Uterus (tissue), 4 donors: ENCODE measurements around the gene MXD4. TPM values are rescaled to one million over a fixed set of nuclear protein-coding genes. Genes with fewer than 3 reads are reported as not detected.
A peak's percentile ranks its signal among the peaks of the same experiment; 100 is the strongest.

ENCODE experiments used
- DNase-seq, 2 donors: peaks; one replicate each; pipeline ENCODE4 v3.0.0-alpha.2; 2019 to 2020
- H3K27ac ChIP-seq, 2 donors: fragments of 200-600 bp; sonication (generic); 1 replicate in 1 of 2; 2 replicates in 1 of 2; pipeline ENCODE4 v1.5.1; 2016 to 2018
- H3K27me3 ChIP-seq, 2 donors: fragments of 200-600 bp; sonication (generic); one replicate each; pipeline ENCODE4 v1.5.1; 2018 to 2019; ENCODE audit warnings: control low read depth in 1 of 2
- H3K36me3 ChIP-seq, 2 donors: fragments of 200-600 bp; sonication (generic); one replicate each; pipeline ENCODE4 v1.5.1; 2019; ENCODE audit warnings: control low read depth in 1 of 2
- H3K4me1 ChIP-seq, 2 donors: fragments of 200-600 bp; sonication (generic); one replicate each; pipeline ENCODE4 v1.5.1; 2018 to 2019; ENCODE audit warnings: control low read depth in 1 of 2
- H3K4me3 ChIP-seq, 2 donors: fragments of 200-600 bp; sonication (generic); 1 replicate in 1 of 2; 2 replicates in 1 of 2; pipeline ENCODE4 v1.5.1; 2018 to 2019; ENCODE audit warnings: mild to moderate bottlenecking in 1 of 2
- H3K9me3 ChIP-seq, 2 donors: fragments of 200-600 bp; sonication (generic); one replicate each; pipeline ENCODE4 v1.5.1; 2019; ENCODE audit warnings: control low read depth in 1 of 2
- POLR2A ChIP-seq, 2 donors: fragments of 450-650 bp; IDR thresholded peaks; one replicate each; pipeline ENCODE4 v1.6.1; 2016; ENCODE audit warnings: antibody characterized with exemption in 2 of 2, mild to moderate bottlenecking in 1 of 2, moderate library complexity in 1 of 2
- intact Hi-C: fragments of 100-400 bp; cut with DNase I; formaldehyde crosslinking; loops from one replicate; pipeline ENCODE4 v1.15.1; 2023; ENCODE audit warnings: low total_unique reads
- total RNA-seq, 4 donors: library from RNA; depleted of rRNA in 3 of 4; stranded (reverse); fragments of >200 nt in 3 of 4; gene quantifications; one replicate each; pipeline versions ENCODE4 v1.1.0 to v1.2.4, GENCODE V29; 2014 to 2023
- TF ChIP-seq, protein P1 (sequence below), 4 experiments: fragments of 200-600 bp in 2 of 4; fragments of 450-650 bp in 2 of 4; sonication (generic) in 2 of 4; IDR thresholded peaks; one replicate each; pipeline ENCODE4 v1.5.1; 2016 to 2019; ENCODE audit warnings: antibody characterized with exemption in 4 of 4, mild to moderate bottlenecking in 2 of 4, moderate library complexity in 1 of 4
- donor health status: DM: yes; HTN: yes; CAD: no.

MXD4 gene
- total RNA-seq, 4 donors from 2014 or later, result 15.4 to 53.1 (median 31.8) TPM

DNA sequence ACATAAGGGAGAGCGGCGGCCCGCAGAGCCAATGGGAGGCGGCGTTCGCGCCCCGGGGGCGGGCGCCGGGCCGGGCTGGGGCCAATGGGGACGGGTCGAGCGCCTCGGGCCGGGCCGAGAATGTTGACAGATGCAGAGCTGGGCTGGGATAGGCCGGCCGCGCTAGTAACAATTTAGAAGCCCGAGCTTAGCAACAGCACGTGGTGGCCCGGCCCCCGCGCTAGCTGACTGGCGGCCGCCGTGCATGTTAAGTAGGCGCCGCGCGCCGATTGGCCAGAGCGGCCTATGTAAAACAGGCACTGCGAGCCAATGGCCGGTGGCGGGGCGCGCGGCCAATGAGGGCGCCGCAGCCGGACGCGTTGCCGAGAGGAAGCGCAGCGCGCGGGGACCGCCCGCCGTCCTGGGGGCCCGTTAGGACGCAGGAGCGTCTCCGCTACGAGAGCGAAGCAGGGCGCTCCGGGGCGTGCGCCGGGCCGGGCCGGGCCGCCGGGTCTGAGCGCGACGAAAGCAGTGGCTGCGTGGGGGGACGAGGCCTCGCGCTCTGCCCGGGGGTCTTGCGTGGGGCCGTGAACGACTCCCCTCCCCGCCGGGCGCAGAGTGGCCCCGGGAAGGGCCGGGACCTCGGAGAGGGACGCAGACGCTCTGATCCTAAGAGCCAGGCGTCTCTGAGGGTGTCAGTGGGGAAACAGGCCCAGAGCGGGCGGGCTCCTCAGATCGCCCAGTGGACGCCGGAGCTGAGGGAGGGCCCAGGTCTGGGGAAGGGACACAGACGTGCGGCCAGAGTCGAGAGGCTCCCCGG, 435 bp upstream of the MXD4 start:
- DNase-seq, result peak; percentile 99
- Histone ChIP-seq H3K9me3 (no peaks in the 10 kb centered on the region), H3K27ac (peak overlapping the region; percentile 86 to 93), H3K4me1 (peaks cover 0 to 41% of the 10 kb centered on the region in 2 donors), H3K27me3 (no peaks in the 10 kb centered on the region), H3K4me3 (peak overlapping the region; percentile 28 to 54), H3K36me3 (no peaks in the 10 kb centered on the region)
- intact Hi-C loops, result loop anchor here (10.0 kb wide), 1 partner anchor 142 kb away; no protein-coding TSS in a partner anchor
- TF ChIP-seq, protein P1, sequence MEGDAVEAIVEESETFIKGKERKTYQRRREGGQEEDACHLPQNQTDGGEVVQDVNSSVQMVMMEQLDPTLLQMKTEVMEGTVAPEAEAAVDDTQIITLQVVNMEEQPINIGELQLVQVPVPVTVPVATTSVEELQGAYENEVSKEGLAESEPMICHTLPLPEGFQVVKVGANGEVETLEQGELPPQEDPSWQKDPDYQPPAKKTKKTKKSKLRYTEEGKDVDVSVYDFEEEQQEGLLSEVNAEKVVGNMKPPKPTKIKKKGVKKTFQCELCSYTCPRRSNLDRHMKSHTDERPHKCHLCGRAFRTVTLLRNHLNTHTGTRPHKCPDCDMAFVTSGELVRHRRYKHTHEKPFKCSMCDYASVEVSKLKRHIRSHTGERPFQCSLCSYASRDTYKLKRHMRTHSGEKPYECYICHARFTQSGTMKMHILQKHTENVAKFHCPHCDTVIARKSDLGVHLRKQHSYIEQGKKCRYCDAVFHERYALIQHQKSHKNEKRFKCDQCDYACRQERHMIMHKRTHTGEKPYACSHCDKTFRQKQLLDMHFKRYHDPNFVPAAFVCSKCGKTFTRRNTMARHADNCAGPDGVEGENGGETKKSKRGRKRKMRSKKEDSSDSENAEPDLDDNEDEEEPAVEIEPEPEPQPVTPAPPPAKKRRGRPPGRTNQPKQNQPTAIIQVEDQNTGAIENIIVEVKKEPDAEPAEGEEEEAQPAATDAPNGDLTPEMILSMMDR (IDR thresholded peaks at IDR 0.05), result peak in 1 of 4 experiments; percentile 9
- peak; percentile 94 to 97 for TF ChIP-seq POLR2A (IDR thresholded peaks at IDR 0.05)

DNA sequence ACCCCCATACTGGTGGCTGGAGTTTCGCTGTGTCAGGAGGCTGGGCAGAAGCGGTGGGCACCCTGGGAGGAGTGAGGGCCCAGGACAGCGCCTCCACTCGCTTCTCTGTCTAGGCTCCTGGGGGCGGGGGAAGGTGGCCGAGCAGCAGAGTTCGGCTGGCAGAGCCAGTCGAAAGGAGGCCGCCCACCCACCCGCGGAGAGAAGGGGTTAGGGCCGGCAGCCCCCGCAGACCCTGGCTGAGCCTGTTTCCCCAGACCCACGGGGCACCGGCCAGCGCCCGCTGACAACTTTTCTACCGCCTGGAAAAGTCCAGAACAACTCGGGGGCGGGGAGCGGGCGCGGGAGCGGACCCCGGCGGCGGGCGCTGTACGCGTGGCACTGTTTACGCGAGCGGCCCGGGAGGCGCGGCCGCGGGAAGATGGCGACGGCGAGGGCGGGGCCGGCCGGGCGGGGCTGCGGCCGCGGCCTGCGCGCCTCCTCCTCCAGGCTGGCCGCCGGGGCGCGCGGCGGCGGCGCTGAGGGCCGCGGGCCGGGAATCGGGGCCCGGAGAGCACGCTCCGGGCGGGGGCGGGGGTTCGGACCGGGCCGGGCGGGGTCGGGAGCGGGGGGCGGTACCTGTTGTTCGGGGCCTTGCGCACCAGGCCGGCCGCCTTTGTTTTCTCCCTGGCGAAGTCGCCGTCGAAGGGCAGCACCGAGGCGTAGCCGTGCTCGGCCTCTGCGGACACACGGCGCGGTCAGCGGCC, 628 bp downstream of the MXD4 start:
- Histone ChIP-seq H3K27ac (peak overlapping the region; percentile 89 to 93), H3K4me1 (peaks cover 4 to 45% of the 10 kb centered on the region in 2 donors), H3K36me3 (no peaks in the 10 kb centered on the region), H3K4me3 (peak overlapping the region; percentile 85 to 91), H3K9me3 (no peaks in the 10 kb centered on the region), H3K27me3 (no peaks in the 10 kb centered on the region)
- DNase-seq, result peak; percentile 42 to 51
- intact Hi-C loops, result loop anchor here (10.0 kb wide), 1 partner anchor 144 kb away; no protein-coding TSS in a partner anchor
- TF ChIP-seq, protein P1 (IDR thresholded peaks at IDR 0.05), result no peak

DNA sequence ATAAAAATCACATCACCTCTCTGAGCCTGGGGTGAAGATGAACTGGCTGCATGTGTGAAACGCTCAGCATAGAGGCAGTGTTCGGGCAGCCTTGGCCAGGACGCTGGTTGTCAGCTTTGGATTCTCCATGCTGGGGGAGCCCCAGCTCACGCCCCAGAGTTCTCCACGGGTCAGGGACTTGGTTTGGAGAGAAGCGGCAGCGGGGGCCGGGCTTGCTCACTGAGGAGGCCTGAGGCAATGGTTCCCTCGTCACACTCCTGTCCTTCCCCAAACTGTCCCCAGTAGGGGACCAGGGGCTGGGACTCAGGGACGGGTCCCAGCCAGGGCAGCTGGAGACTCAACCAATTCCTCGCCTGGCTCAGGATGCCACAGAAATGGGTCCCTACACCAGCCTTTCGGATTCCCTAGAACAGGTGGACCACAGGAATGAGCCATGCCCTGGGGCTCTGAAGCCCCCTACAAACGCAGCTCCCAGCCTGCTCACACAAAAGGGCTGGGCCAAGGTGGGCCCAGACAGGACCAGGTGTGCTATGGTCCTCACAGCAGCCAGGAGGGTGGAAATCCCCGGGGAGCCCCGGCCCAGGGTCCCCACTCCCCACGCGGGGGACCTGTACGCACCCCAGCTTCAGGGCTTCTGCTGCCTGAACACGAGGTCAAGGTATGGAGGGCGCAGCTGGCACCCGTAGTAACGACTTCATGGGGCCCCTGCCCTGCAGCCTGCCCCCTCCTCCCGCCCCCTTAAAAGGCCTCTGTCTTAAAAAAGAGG, 1.4 kb downstream of the MXD4 start:
- no peak for TF ChIP-seq POLR2A (IDR thresholded peaks at IDR 0.05)
- TF ChIP-seq, protein P1 (IDR thresholded peaks at IDR 0.05), result no peak
- Histone ChIP-seq H3K9me3 (no peaks in the 10 kb centered on the region), H3K4me3 (peak overlapping the region; percentile 85 to 91), H3K27me3 (no peaks in the 10 kb centered on the region), H3K36me3 (no peaks in the 10 kb centered on the region), H3K27ac (peak overlapping the region; percentile 89 to 93), H3K4me1 (peaks cover 9 to 45% of the 10 kb centered on the region in 2 donors)
- intact Hi-C loops, result loop anchor here (10.0 kb wide), 1 partner anchor 144 kb away; no protein-coding TSS in a partner anchor
- peak; percentile 18 to 23 for DNase-seq

DNA sequence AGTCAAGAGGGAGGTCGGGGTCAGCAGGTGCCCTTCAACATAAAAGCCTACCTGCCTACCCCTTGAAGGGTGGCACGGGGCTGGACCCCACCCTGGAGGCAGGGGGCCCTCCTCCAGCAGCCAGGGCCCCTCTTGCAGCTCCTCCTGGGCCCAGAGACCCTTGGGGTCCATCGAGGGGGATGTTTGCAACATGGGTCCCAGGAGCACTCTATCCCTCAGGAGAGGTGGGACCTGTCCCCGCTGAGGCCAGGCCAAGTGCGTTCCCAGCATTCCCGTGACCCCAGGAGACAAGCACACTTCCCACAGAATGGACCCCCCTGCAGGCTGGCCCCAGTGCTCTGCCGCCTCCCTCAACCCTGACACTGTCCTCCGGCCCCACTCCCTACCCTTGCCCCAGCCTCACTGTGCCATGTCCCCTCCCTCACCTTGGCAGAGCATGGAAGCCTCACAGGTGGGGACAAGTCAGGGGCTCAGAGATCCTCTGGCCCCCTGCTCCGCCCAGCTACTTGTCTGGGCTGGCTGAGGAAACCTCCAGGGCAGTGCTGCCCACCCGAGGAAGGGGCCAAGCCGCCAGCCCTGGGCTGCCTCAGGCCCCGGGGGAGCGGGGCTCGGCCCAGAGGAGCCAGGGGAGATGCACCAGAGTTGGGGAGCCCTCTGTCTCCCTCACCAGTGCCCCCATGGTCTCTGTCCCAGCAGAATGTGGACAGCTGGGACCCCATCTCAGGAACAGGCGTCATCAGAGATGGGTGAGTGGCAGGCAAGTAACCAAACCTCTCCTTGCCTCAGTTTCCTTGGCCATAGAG, 2.2 kb downstream of the MXD4 start:
- no peak for TF ChIP-seq POLR2A (IDR thresholded peaks at IDR 0.05)
- TF ChIP-seq, protein P1 (IDR thresholded peaks at IDR 0.05), result no peak

More for the DNA sequence above, 2.2 kb downstream of the MXD4 start:
- Histone ChIP-seq H3K4me1 (peaks cover 9 to 45% of the 10 kb centered on the region in 2 donors), H3K27ac (peak overlapping the region; percentile 89 to 93), H3K36me3 (no peaks in the 10 kb centered on the region), H3K9me3 (no peaks in the 10 kb centered on the region), H3K4me3 (peak overlapping the region in 1 of 2 donors; percentile 91), H3K27me3 (no peaks in the 10 kb centered on the region)
- intact Hi-C loops, result loop anchor here (10.0 kb wide), 1 partner anchor 145 kb away; no protein-coding TSS in a partner anchor
- peak; percentile 15 to 16 for DNase-seq
